Measurements from ENCODE around the gene KIF5C. TPM values are rescaled to one million over a fixed set of nuclear protein-coding genes. Genes with fewer than 3 reads are reported as not detected.

KIF5C gene
- total RNA-seq, 1 experiment from 2014 or later = 1.6 TPM

DNA sequence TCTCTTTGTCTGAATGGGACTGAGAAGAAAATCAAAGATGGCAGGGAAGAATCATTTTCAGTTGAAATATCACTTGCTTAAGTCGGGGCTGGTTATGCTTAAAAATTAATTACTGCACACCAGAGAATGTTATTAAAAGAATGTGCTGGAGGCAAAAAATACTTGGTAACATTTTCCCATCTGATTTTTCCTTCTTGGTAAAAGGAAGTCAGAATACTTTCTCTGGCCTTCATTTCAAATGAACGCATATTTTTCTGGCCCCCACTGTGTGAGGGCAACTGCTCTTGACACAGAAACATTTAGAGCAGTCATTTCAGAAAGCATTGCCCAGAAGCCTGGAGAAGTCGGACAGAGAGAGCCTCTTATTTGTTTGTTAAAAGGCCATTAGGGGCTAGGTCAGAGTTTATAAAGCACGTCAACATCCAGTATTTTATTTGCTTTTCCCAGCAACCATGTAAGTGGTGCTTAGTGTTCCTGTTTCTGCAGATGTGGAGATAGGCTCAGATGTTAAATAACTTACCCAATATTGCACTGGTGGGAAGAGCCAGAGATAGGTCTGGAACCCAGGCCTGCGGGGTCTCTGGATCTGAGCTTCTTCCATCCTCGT lies 130.5 kb downstream of the KIF5C start:
- no TSS peak for BruUV-seq (replicated peaks)
- H3K27me3 ChIP-seq (ENCODE audit: control insufficient read depth, insufficient read depth, low read length) = no peaks in the 10 kb centered on the region; the same call in 1 of the 2 replicates

GRCh38 chr2:149006883-149007543 lies 132.0 kb downstream of the KIF5C start:
- DNase-seq (ENCODE audit: low read depth, low spot score) (no peak), ATAC-seq (no peak)
- Histone ChIP-seq H3K36me3 (ENCODE audit: control insufficient read depth, insufficient read depth, low read length) (no peaks in the 10 kb centered on the region), H3K9me3 (ENCODE audit: control insufficient read depth, insufficient read depth, low read depth, low read length) (no peaks in the 10 kb centered on the region), H3K4me1 (ENCODE audit: control insufficient read depth, insufficient read depth, low read length) (no peaks in the 10 kb centered on the region), H3K27me3 (ENCODE audit: control insufficient read depth, insufficient read depth, low read length) (no peaks in the 10 kb centered on the region; the same call in 1 of the 2 replicates), H3K27ac (ENCODE audit: low read length) (no peak overlapping the region), H3K4me3 (ENCODE audit: low read depth in 2 of 2, low read length in 2 of 2) (no peak overlapping the region)
- intact Hi-C loops (cut with micrococcal nuclease; ENCODE audit: unreplicated experiment) (no loop called here), in situ Hi-C loops (cut with HindIII; ENCODE audit: low pct_unique_long_range_greater_than_20kb, low sequenced_read_pairs) (no loop called here)
- TF ChIP-seq, protein P1, sequence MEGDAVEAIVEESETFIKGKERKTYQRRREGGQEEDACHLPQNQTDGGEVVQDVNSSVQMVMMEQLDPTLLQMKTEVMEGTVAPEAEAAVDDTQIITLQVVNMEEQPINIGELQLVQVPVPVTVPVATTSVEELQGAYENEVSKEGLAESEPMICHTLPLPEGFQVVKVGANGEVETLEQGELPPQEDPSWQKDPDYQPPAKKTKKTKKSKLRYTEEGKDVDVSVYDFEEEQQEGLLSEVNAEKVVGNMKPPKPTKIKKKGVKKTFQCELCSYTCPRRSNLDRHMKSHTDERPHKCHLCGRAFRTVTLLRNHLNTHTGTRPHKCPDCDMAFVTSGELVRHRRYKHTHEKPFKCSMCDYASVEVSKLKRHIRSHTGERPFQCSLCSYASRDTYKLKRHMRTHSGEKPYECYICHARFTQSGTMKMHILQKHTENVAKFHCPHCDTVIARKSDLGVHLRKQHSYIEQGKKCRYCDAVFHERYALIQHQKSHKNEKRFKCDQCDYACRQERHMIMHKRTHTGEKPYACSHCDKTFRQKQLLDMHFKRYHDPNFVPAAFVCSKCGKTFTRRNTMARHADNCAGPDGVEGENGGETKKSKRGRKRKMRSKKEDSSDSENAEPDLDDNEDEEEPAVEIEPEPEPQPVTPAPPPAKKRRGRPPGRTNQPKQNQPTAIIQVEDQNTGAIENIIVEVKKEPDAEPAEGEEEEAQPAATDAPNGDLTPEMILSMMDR (IDR thresholded peaks at IDR 0.05) = no peak
- TF ChIP-seq SIN3A (IDR thresholded peaks at IDR 0.05; ENCODE audit: borderline replicate concordance, insufficient read depth, low read depth, low read length) = no peak
- no peak for TF ChIP-seq POLR2AphosphoS5 (IDR thresholded peaks at IDR 0.05; ENCODE audit: low read depth, low read length)
- no peak for TF ChIP-seq TCF7L2 (IDR thresholded peaks at IDR 0.05; ENCODE audit: low read depth, low read length)
- TF ChIP-seq, protein P2, sequence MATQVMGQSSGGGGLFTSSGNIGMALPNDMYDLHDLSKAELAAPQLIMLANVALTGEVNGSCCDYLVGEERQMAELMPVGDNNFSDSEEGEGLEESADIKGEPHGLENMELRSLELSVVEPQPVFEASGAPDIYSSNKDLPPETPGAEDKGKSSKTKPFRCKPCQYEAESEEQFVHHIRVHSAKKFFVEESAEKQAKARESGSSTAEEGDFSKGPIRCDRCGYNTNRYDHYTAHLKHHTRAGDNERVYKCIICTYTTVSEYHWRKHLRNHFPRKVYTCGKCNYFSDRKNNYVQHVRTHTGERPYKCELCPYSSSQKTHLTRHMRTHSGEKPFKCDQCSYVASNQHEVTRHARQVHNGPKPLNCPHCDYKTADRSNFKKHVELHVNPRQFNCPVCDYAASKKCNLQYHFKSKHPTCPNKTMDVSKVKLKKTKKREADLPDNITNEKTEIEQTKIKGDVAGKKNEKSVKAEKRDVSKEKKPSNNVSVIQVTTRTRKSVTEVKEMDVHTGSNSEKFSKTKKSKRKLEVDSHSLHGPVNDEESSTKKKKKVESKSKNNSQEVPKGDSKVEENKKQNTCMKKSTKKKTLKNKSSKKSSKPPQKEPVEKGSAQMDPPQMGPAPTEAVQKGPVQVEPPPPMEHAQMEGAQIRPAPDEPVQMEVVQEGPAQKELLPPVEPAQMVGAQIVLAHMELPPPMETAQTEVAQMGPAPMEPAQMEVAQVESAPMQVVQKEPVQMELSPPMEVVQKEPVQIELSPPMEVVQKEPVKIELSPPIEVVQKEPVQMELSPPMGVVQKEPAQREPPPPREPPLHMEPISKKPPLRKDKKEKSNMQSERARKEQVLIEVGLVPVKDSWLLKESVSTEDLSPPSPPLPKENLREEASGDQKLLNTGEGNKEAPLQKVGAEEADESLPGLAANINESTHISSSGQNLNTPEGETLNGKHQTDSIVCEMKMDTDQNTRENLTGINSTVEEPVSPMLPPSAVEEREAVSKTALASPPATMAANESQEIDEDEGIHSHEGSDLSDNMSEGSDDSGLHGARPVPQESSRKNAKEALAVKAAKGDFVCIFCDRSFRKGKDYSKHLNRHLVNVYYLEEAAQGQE (IDR thresholded peaks at IDR 0.05; ENCODE audit: insufficient read depth in 1 of 2, low read depth in 2 of 2, low read length in 1 of 2) = no peak
- CTCF ChIA-PET = no interaction called here
- POLR2A ChIA-PET = no interaction called here
- no TSS peak for BruUV-seq (replicated peaks)

More for the DNA sequence above, 130.5 kb downstream of the KIF5C start:
- H3K4me1 ChIP-seq (ENCODE audit: control insufficient read depth, insufficient read depth, low read length) = no peaks in the 10 kb centered on the region
- POLR2A ChIA-PET = no interaction called here
- DNase-seq (ENCODE audit: low read depth, low spot score) (no peak), ATAC-seq (no peak)
- in situ Hi-C loops (cut with HindIII; ENCODE audit: low pct_unique_long_range_greater_than_20kb, low sequenced_read_pairs) = no loop called here
- H3K4me3 ChIP-seq (ENCODE audit: low read depth in 2 of 2, low read length in 2 of 2) = no peak overlapping the region
- CTCF ChIA-PET = no interaction called here
- intact Hi-C loops (cut with micrococcal nuclease; ENCODE audit: unreplicated experiment) = no loop called here
- H3K9me3 ChIP-seq (ENCODE audit: control insufficient read depth, insufficient read depth, low read depth, low read length) = no peaks in the 10 kb centered on the region
- TF ChIP-seq, protein P1 (IDR thresholded peaks at IDR 0.05) = no peak
- TF ChIP-seq POLR2AphosphoS5 (IDR thresholded peaks at IDR 0.05; ENCODE audit: low read depth, low read length) (no peak), TCF7L2 (IDR thresholded peaks at IDR 0.05; ENCODE audit: low read depth, low read length) (no peak), SIN3A (IDR thresholded peaks at IDR 0.05; ENCODE audit: borderline replicate concordance, insufficient read depth, low read depth, low read length) (no peak)
- TF ChIP-seq, protein P2 (IDR thresholded peaks at IDR 0.05; ENCODE audit: insufficient read depth in 1 of 2, low read depth in 2 of 2, low read length in 1 of 2) = no peak
- H3K27ac ChIP-seq (ENCODE audit: low read length) = no peak overlapping the region
- H3K36me3 ChIP-seq (ENCODE audit: control insufficient read depth, insufficient read depth, low read length) = no peaks in the 10 kb centered on the region

All from Panc1 (cell line).